GM18907 (cell line): ENCODE data around the gene KTN1.
A peak's percentile ranks its signal among the peaks of the same experiment; 100 is the strongest.

Experiments used
- ATAC-seq: cut with Tn5 transposase; IDR thresholded peaks from one replicate; pipeline ENCODE4 v1.9.1; 2021; ENCODE audit warnings: mild to moderate bottlenecking, moderate library complexity; ENCODE audit not compliant: unreplicated experiment

The KTN1 gene

GRCh38 chr14:55662752-55663151 lies 82.7 kb downstream of the KTN1 start:
- ATAC-seq = no peak

DNA sequence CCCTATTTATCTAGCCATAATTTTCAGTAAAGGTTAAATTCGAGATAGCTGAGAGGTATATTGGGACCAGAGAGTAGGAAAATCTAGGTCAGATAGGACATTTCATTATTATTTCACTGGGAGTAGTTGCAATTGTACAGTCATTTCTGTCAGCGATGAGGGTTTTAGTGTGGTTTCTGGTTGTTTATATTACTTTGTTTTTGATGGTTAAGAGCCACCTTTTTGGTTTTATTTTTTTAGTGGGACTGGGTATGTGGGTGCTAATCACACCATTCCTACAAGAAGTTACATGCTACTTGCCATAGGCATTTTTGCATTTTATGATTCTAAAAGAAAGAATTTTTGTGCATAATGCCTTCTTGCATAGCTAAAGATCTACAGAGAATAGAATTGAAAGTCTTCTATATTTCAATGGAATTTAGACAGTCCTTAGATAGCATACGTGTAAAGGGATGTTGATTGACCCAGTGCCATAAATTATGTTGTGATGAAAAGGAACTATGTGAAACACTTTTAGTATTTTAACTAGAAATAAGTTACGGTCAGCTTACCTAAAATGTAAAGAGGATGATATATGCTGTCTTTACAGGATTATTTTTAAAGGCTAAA lies 85.2 kb downstream of the KTN1 start:
- peak; percentile 48 for ATAC-seq

- no peak for ATAC-seq
Observed at GRCh38 chr14:55667801-55668200, 87.8 kb downstream of the KTN1 start.

- no peak for ATAC-seq
Observed at GRCh38 chr14:55671641-55672040, 91.6 kb downstream of the KTN1 start.

GRCh38 chr14:55673048-55673447 lies 93.0 kb downstream of the KTN1 start:
- ATAC-seq = no peak

DNA sequence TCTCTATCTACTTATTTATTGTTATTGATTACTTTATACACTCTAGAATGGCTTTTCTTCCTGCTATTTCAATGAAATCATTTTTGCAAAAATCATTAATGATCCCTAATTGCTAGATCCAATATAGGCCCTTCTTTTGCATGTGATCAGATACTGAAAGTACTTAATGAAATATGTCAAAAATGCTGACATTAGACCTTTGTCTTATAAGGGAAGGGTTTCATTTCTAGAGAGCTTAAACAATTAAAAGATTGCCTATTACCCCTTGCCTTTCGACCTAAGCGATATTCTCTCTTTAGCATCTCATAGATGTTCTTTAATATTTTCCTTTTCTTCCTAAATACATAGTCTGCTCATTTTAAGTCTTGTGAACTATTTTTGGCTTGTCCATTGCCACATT lies 101.1 kb downstream of the KTN1 start:
- no peak for ATAC-seq

- no peak for ATAC-seq
Observed at GRCh38 chr14:55684956-55685584, 105.1 kb downstream of the KTN1 start.

DNA sequence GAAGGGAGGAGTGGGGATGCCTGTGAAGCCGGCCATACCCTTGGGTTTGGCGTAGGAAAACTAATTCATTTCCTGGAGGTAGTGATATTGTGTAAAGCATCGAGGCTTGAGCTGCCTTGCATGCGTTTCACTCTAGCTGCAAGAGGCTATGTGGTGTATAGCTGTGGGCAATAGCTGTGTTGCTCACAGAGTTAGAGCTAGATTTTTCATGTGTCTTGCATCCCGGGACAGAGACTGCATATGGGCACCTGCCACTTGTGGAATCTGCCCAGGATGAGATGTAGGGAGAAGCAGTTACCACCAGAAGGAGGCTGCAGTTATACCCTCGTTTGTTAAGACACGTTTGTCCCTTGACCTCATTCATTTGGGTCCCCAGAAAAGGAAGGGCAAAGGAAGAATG lies 106.7 kb downstream of the KTN1 start:
- ATAC-seq = no peak

DNA sequence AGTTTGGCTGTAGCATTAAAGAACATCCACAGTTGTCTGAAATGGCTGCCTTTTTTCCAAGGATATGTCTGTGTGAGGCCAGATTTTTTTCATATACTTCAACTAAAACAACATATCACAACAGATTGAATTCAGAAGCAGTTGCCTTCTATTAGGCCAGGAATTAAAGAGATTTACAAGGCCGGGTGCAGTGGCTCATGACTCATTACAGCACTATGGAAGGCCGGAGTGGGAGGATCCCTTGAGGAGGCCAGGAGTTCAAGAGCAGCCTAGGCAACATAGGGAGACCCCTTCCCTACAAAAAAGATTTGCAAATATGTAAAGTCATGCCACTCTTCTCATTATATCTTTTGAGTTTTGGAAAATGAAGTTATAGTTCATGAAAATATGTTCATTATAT lies 108.6 kb downstream of the KTN1 start:
- ATAC-seq = no peak

GRCh38 chr14:55689981-55690871 lies 110.2 kb downstream of the KTN1 start:
- ATAC-seq = no peak

GRCh38 chr14:55691659-55692058 lies 111.7 kb downstream of the KTN1 start:
- no peak for ATAC-seq

GRCh38 chr14:55693904-55694303 lies 113.9 kb downstream of the KTN1 start:
- ATAC-seq = no peak

- no peak for ATAC-seq
Observed at GRCh38 chr14:55697414-55697861, 117.4 kb downstream of the KTN1 start.

GRCh38 chr14:55698051-55698450 lies 118.0 kb downstream of the KTN1 start:
- ATAC-seq = no peak

- ATAC-seq = no peak
Observed at GRCh38 chr14:55699131-55700057, 119.4 kb downstream of the KTN1 start.

DNA sequence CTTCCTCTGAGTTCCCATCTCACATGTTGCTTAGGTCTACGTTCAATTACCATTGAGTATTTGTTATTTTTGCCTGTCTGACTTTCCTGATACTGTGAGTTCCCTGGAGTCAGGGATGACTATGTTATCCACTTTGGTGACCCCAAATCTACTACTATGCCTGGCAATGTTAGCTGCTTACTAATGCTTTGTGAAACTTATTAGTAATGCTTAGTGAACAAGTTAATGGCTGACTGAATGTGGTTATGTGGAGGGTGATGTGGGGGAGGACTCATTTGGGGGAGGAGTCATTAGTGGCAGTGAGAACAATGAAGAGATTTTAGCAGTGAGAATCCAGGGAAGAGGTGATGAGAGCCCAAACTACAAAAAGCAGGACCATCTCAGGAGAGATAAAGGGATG lies 121.6 kb downstream of the KTN1 start:
- ATAC-seq = peak; percentile 97

GRCh38 chr14:55702511-55702910 lies 122.5 kb downstream of the KTN1 start:
- ATAC-seq = no peak

- ATAC-seq = no peak
Observed at GRCh38 chr14:55704654-55705053, 124.6 kb downstream of the KTN1 start.

GRCh38 chr14:55705651-55706364 lies 125.8 kb downstream of the KTN1 start:
- ATAC-seq = no peak

- ATAC-seq = no peak
Observed at GRCh38 chr14:55706365-55706684, 126.3 kb downstream of the KTN1 start.
